Suprapubic skin (tissue), 3 donors: ENCODE data around the gene DDB1.

Experiments used
- POLR2AphosphoS5 ChIP-seq, 3 donors: sonication (generic); formaldehyde crosslinking; IDR thresholded peaks; one replicate each; pipeline ENCODE4 v1.6.1; 2017; ENCODE audit warnings: antibody characterized with exemption in 3 of 3
- TF ChIP-seq, protein P1 (sequence below), 2 donors: fragments of 200-600 bp in 1 of 2; fragments of 450-650 bp in 1 of 2; sonication (generic) in 1 of 2; IDR thresholded peaks; one replicate each; pipeline ENCODE4 v1.5.1; 2016 to 2019; ENCODE audit warnings: antibody characterized with exemption in 2 of 2, mild to moderate bottlenecking in 1 of 2, moderate library complexity in 1 of 2

DNA sequence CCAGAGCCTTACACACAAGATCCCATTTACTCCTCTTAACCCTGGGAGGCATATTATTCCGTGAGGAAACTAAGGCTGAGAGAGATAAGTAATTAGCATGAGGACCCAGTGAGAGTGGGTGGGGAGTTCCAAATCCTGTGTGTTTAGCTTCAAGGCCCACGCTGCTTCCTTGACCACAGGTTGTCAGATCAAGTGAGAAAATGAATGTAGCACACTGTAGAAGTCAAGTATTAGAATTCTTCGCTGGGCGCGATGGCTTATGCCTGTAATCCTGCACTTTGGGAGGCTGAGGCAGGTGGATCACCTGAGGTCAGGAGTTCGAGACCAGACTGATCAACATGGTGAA lies 25.0 kb upstream of the DDB1 start:
- TF ChIP-seq, protein P1, sequence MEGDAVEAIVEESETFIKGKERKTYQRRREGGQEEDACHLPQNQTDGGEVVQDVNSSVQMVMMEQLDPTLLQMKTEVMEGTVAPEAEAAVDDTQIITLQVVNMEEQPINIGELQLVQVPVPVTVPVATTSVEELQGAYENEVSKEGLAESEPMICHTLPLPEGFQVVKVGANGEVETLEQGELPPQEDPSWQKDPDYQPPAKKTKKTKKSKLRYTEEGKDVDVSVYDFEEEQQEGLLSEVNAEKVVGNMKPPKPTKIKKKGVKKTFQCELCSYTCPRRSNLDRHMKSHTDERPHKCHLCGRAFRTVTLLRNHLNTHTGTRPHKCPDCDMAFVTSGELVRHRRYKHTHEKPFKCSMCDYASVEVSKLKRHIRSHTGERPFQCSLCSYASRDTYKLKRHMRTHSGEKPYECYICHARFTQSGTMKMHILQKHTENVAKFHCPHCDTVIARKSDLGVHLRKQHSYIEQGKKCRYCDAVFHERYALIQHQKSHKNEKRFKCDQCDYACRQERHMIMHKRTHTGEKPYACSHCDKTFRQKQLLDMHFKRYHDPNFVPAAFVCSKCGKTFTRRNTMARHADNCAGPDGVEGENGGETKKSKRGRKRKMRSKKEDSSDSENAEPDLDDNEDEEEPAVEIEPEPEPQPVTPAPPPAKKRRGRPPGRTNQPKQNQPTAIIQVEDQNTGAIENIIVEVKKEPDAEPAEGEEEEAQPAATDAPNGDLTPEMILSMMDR (IDR thresholded peaks at IDR 0.05), result no peak
- TF ChIP-seq POLR2AphosphoS5 (IDR thresholded peaks at IDR 0.05), result no peak
